Endothelial cell of umbilical vein (primary cell): Measurements from ENCODE around the gene SPOUT1. TPM values are rescaled to one million over a fixed set of nuclear protein-coding genes. Genes with fewer than 3 reads are reported as not detected.

Experiments used
- BruUV-seq: library from RNA; stranded (reverse); fragments of 400-500 nt; replicated peaks from 2 replicates; lab custom pipeline; 2021; lab: Mats Ljungman, UMichigan
- CTCF ChIA-PET: fragments of 300-600, 350-600 bp; sonication (Branson Sonifier 250); formaldehyde crosslinking; loops from one replicate; lab custom pipeline; 2021; ENCODE audit warnings: antibody characterized with exemption, inconsistent platforms; lab: Charles Lee
- POLR2A ChIA-PET: fragments of 300-600, 350-600 bp; sonication (Branson Sonifier 250); formaldehyde crosslinking; loops from one replicate; lab custom pipeline; 2021; ENCODE audit warnings: antibody characterized with exemption, inconsistent platforms; lab: Charles Lee
- DNase-seq: peaks from one replicate; pipeline ENCODE4 v3.0.0-alpha.2; 2011; ENCODE audit warnings: low read depth, low spot score
- FAIRE-seq: peaks from 2 replicates; lab custom pipeline; 2011; peaks lifted over from hg19 to GRCh38; lab: Jason Lieb, UNC
- H2AFZ ChIP-seq: 2 replicates; pipeline ENCODE4 v1.6.0; 2012; ENCODE audit warnings: low read depth, low read length, control low read depth, inconsistent platforms
- H3K27ac ChIP-seq: 2 replicates; pipeline ENCODE4 v1.5.1; 2011; ENCODE audit warnings: low read depth, mild to moderate bottlenecking, control low read depth, low read length, moderate library complexity; ENCODE audit not compliant: insufficient read depth
- H3K27me3 ChIP-seq, 2 experiments: 2 replicates each; pipeline versions ENCODE4 v1.6.0 to v1.6.1; 2011; ENCODE audit warnings: low read length in 2 of 2, mixed read lengths in 1 of 2; ENCODE audit not compliant: control insufficient read depth in 2 of 2, insufficient read depth in 2 of 2
- H3K36me3 ChIP-seq, 2 experiments: 2 replicates in 1 of 2; 3 replicates in 1 of 2; pipeline ENCODE4 v1.5.1; 2011; ENCODE audit warnings: low read length in 2 of 2, mild to moderate bottlenecking in 1 of 2, moderate library complexity in 1 of 2; ENCODE audit not compliant: control insufficient read depth in 2 of 2, insufficient read depth in 2 of 2; ENCODE audit errors: extremely low read depth in 1 of 2
- H3K4me1 ChIP-seq: 3 replicates; pipeline ENCODE4 v1.5.1; 2011; ENCODE audit warnings: mild to moderate bottlenecking, low read length; ENCODE audit not compliant: control insufficient read depth, insufficient read depth; ENCODE audit errors: extremely low read depth
- H3K4me2 ChIP-seq: 2 replicates; pipeline ENCODE4 v1.6.1; 2011; ENCODE audit warnings: low read length, control low read depth, mixed read lengths; ENCODE audit not compliant: insufficient read depth
- H3K4me3 ChIP-seq, 3 experiments: fragments of 200-600 bp in 1 of 3; sonication (generic), shearing (Covaris generic) in 1 of 3; replicated peaks in 1 of 3; 2 replicates each; pipeline ENCODE4 v1.5.1; 2011 to 2016; ENCODE audit warnings: control low read depth in 3 of 3, low read length in 3 of 3, mild to moderate bottlenecking in 2 of 3, inconsistent platforms in 1 of 3, low read depth in 1 of 3, moderate library complexity in 1 of 3; ENCODE audit not compliant: insufficient read depth in 1 of 3
- H3K79me2 ChIP-seq: 2 replicates; pipeline ENCODE4 v1.6.0; 2012; ENCODE audit warnings: low read length, inconsistent platforms; ENCODE audit not compliant: control insufficient read depth, insufficient read depth
- H3K9ac ChIP-seq: replicated peaks from 2 replicates; pipeline ENCODE3; 2011; ENCODE audit warnings: low read length, control low read depth; ENCODE audit not compliant: insufficient read depth; ENCODE audit errors: extremely low read depth
- H3K9me1 ChIP-seq: replicated peaks from 3 replicates; pipeline ENCODE4 v1.6.0; 2011; ENCODE audit warnings: mild to moderate bottlenecking, low read length; ENCODE audit not compliant: control insufficient read depth, insufficient read depth; ENCODE audit errors: extremely low read depth
- H3K9me3 ChIP-seq: replicated peaks from 2 replicates; pipeline ENCODE4 v1.5.1; 2012; ENCODE audit warnings: low read length, inconsistent platforms; ENCODE audit not compliant: control insufficient read depth, insufficient read depth
- H4K20me1 ChIP-seq: replicated peaks from 2 replicates; pipeline ENCODE3; 2011; ENCODE audit warnings: mild to moderate bottlenecking, low read length; ENCODE audit not compliant: control insufficient read depth, insufficient read depth; ENCODE audit errors: extremely low read depth
- FOS ChIP-seq: IDR thresholded peaks from 2 replicates; pipeline ENCODE4 v1.6.1; 2011; ENCODE audit warnings: mild to moderate bottlenecking, low read length, moderate library complexity, borderline replicate concordance; ENCODE audit not compliant: insufficient read depth
- JUN ChIP-seq: IDR thresholded peaks from 2 replicates; pipeline ENCODE4 v1.6.1; 2011; ENCODE audit warnings: borderline replicate concordance, low read depth; ENCODE audit not compliant: insufficient read length, insufficient read depth
- MYC ChIP-seq: IDR thresholded peaks from one replicate; pipeline ENCODE4 v1.6.1; 2011; ENCODE audit warnings: mild to moderate bottlenecking, low read depth, low read length
- POLR2A ChIP-seq: IDR thresholded peaks from 2 replicates; pipeline ENCODE4 v1.6.1; 2012; ENCODE audit warnings: low read depth, mild to moderate bottlenecking, control low read depth, low read length
- dilution Hi-C: fragments of 300-500 bp; cut with MboI; formaldehyde crosslinking; loops from one replicate; pipeline ENCODE4 v1.15.0; 2019; ENCODE audit warnings: low sequenced_read_pairs; ENCODE audit not compliant: extremely low pct_ligation_motif_present
- intact Hi-C: fragments of 100-400 bp; cut with micrococcal nuclease; formaldehyde crosslinking; loops from one replicate; pipeline ENCODE4 v1.10.0; 2022
- polyA plus RNA-seq, 4 experiments: library from polyadenylated mRNA; depleted of rRNA in 3 of 4; stranded (reverse) in 3 of 4; unstranded in 1 of 4; fragments of >200 nt; gene quantifications; 2 replicates each; pipeline versions ENCODE4 v1.2.1 to v1.2.3, GENCODE V29; 2011 to 2012; ENCODE audit warnings: missing spikeins in 1 of 4
- total RNA-seq: library from RNA; stranded (reverse); gene quantifications from 2 replicates; pipeline ENCODE4 v1.2.3, GENCODE V29; 2021
- TF ChIP-seq, protein P1 (sequence below), 2 donors: IDR thresholded peaks; 1 replicate in 1 of 2; 2 replicates in 1 of 2; pipeline ENCODE4 v1.5.1; 2011; ENCODE audit warnings: low read length in 2 of 2, mild to moderate bottlenecking in 2 of 2, moderate library complexity in 2 of 2, control low read depth in 1 of 2, inconsistent platforms in 1 of 2, low read depth in 1 of 2; ENCODE audit not compliant: insufficient read depth in 1 of 2; ENCODE audit errors: extremely low read depth in 1 of 2

SPOUT1 gene
- total and polyA plus RNA-seq, 2 donors (not counting 3 experiments of a cell fraction or from before 2014, with no cell fraction given): 50.4 to 51.6 TPM

- H4K20me1 ChIP-seq: no peaks in the 10 kb centered on the region
- no peak overlapping the region for H3K9ac ChIP-seq
- no peak for FAIRE-seq
- no peak for TF ChIP-seq MYC
- H3K4me3 ChIP-seq: no peak overlapping the region
- peaks cover 6% of the 10 kb centered on the region for H3K79me2 ChIP-seq
- intact Hi-C loops (no loop called here), dilution Hi-C loops (no loop called here)
- no peak for DNase-seq
- H3K4me2 ChIP-seq: no peak overlapping the region
- no peaks in the 10 kb centered on the region for H3K36me3 ChIP-seq
- CTCF ChIA-PET: no interaction called here
- H3K9me1 ChIP-seq: no peaks in the 10 kb centered on the region
- H3K27ac ChIP-seq: no peak overlapping the region
- POLR2A ChIA-PET: no interaction called here
- H3K9me3 ChIP-seq: no peaks in the 10 kb centered on the region
- no peaks in the 10 kb centered on the region for H3K27me3 ChIP-seq
- H2AFZ ChIP-seq: no peak overlapping the region
- peaks cover 1% of the 10 kb centered on the region for H3K4me1 ChIP-seq
- no TSS peak for BruUV-seq
These were observed 4.1 kb upstream of the SPOUT1 start for GRCh38 chr9:128833696-128834095.

GRCh38 chr9:128828719-128829452 lies 708 bp downstream of the SPOUT1 start:
- H3K27ac ChIP-seq: no peak overlapping the region
- H3K27me3 ChIP-seq: no peaks in the 10 kb centered on the region
- no peaks in the 10 kb centered on the region for H3K9me1 ChIP-seq
- H3K9ac ChIP-seq: peak overlapping the region; percentile 62
- ChIA-PET CTCF (interaction anchor here (1.3 kb wide), 2 partner anchors 9 to 96 kb away, joined by 5 to 40 read pairs; partner anchors contain the start of gene ENDOG), POLR2A (no interaction called here)
- H3K4me1 ChIP-seq: peaks cover 5% of the 10 kb centered on the region
- TSS peak; percentile 39 for BruUV-seq
- H2AFZ ChIP-seq: peak overlapping the region; percentile 47
- TF ChIP-seq, protein P1, sequence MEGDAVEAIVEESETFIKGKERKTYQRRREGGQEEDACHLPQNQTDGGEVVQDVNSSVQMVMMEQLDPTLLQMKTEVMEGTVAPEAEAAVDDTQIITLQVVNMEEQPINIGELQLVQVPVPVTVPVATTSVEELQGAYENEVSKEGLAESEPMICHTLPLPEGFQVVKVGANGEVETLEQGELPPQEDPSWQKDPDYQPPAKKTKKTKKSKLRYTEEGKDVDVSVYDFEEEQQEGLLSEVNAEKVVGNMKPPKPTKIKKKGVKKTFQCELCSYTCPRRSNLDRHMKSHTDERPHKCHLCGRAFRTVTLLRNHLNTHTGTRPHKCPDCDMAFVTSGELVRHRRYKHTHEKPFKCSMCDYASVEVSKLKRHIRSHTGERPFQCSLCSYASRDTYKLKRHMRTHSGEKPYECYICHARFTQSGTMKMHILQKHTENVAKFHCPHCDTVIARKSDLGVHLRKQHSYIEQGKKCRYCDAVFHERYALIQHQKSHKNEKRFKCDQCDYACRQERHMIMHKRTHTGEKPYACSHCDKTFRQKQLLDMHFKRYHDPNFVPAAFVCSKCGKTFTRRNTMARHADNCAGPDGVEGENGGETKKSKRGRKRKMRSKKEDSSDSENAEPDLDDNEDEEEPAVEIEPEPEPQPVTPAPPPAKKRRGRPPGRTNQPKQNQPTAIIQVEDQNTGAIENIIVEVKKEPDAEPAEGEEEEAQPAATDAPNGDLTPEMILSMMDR (IDR thresholded peaks at IDR 0.05; ENCODE audit: extremely low read depth in 1 of 2, insufficient read depth in 1 of 2, low read depth in 1 of 2, low read length in 2 of 2): no peak
- no peak for TF ChIP-seq FOS
- TF ChIP-seq JUN: no peak
- TF ChIP-seq MYC: no peak
- no peak for TF ChIP-seq POLR2A
- H3K4me3 ChIP-seq: peak overlapping the region; percentile 39 to 94 (median 64)
- FAIRE-seq (no peak), DNase-seq (no peak)
- no peaks in the 10 kb centered on the region for H4K20me1 ChIP-seq
- no peaks in the 10 kb centered on the region for H3K9me3 ChIP-seq
- intact Hi-C loops (loop anchor here (1.0 kb wide), 1 partner anchor 11 kb away; the partner anchor contains the start of gene ENDOG), dilution Hi-C loops (no loop called here)
- peaks cover 5 to 30% of the 10 kb centered on the region in 2 experiments for H3K36me3 ChIP-seq
- H3K79me2 ChIP-seq: peaks cover 10% of the 10 kb centered on the region
- H3K4me2 ChIP-seq: peak overlapping the region; percentile 64
